K562 (cell line): ENCODE results near the gene USP32. TPM values are rescaled to one million over a fixed set of nuclear protein-coding genes. Genes with fewer than 3 reads are reported as not detected.

Experiments
- BACH1 ChIP-seq: fragments of 200-800 bp; sonication (Bioruptor generic); IDR thresholded peaks from 2 replicates; pipeline ENCODE4 v1.6.1; 2016; ENCODE audit warnings: missing genetic modification characterization, missing compliant biosample characterization
- KDM5B ChIP-seq: fragments of 200-600 bp; sonication (generic); IDR thresholded peaks from 2 replicates; pipeline ENCODE4 v1.6.1; 2012; ENCODE audit warnings: low read depth, mild to moderate bottlenecking, moderate library complexity, low read length, control low read depth, inconsistent platforms; ENCODE audit not compliant: insufficient replicate concordance
- LEF1 ChIP-seq: fragments of 450-650 bp; IDR thresholded peaks from 2 replicates; pipeline ENCODE4 v1.6.1; 2016; ENCODE audit warnings: mild to moderate bottlenecking
- MAFK ChIP-seq: IDR thresholded peaks from 2 replicates; pipeline ENCODE4 v1.6.1; 2011; ENCODE audit warnings: low read length, improper control_type of control experiment
- RERE ChIP-seq: sonication (generic); formaldehyde crosslinking; IDR thresholded peaks from 2 replicates; pipeline ENCODE4 v1.8.0; 2023; ENCODE audit warnings: missing genetic modification reagents, mild to moderate bottlenecking, borderline replicate concordance
- TBP ChIP-seq: optimal IDR thresholded peaks from 2 replicates; pipeline ENCODE3; 2011; ENCODE audit warnings: low read depth, low read length, improper control_type of control experiment
- ZMIZ1 ChIP-seq, 2 experiments: fragments of 150-350 bp in 1 of 2; IDR thresholded peaks; 2 replicates each; pipeline ENCODE4 v1.6.1; 2012 to 2016; ENCODE audit warnings: low read depth in 2 of 2, low read length in 2 of 2, mild to moderate bottlenecking in 1 of 2, moderate library complexity in 1 of 2
- ZNF75A ChIP-seq: fragments of 450-650 bp; formaldehyde crosslinking; IDR thresholded peaks from 2 replicates; pipeline ENCODE4 v1.4.0; 2020; ENCODE audit warnings: mild to moderate bottlenecking
- polyA plus RNA-seq, 8 experiments: library from polyadenylated mRNA; depleted of rRNA in 4 of 8; stranded (reverse) in 5 of 8; unstranded in 3 of 8; fragments of >200 nt; fragmentation: Nextera tagmentation in 2 of 8; fragmentation: Illumina TruSeq in 1 of 8; extraction: Ambion mirVana in 2 of 8; extraction: Trizol in 1 of 8; gene quantifications; 2 replicates each; pipeline versions ENCODE4 v1.2.1 to v1.2.3, GENCODE V29; 2011 to 2014; ENCODE audit warnings: inconsistent platforms in 1 of 8, missing spikeins in 1 of 8
- total RNA-seq, 7 experiments: library from RNA; depleted of rRNA in 6 of 7; stranded (reverse); fragments of >200 nt in 6 of 7; fragmentation: Illumina TruSeq in 2 of 7; extraction: Trizol in 2 of 7; gene quantifications; 2 replicates each; pipeline versions ENCODE4 v1.2.1 to v1.2.3, GENCODE V29; 2011 to 2021; ENCODE audit warnings: low replicate concordance in 1 of 7

Gene USP32
- total and polyA plus RNA-seq, 9 of the 15 experiments (the other 6 are each of a cell fraction or from before 2014, with no cell fraction given): 18.0 to 69.3 (median 47.1) TPM

- TF ChIP-seq TBP (peak; percentile 67), ZMIZ1 (IDR thresholded peaks at IDR 0.05; ENCODE audit: low read depth in 2 of 2, low read length in 2 of 2) (peak in 1 of 2 experiments; percentile 13; a peak in 1 of 4 replicates), KDM5B (peak; percentile 30), RERE (CRISPR knock-in tag) (0 out of 2 replicates have a peak, but pooled peaks have one; percentile 57), LEF1 (peak; percentile 74), ZNF75A (CRISPR knock-in tag) (no peak), BACH1 (tag) (no peak), MAFK (no peak; the same call in 1 of the 2 replicates)
Observed at GRCh38 chr17:60392042-60392844, at the start of gene USP32 (continued).
